ENCODE measurements around the gene TUBG2. TPM values are rescaled to one million over a fixed set of nuclear protein-coding genes. Genes with fewer than 3 reads are reported as not detected.

Gene TUBG2
- total and polyA plus RNA-seq, 2 of the 8 experiments (the other 6 are each of a cell fraction or from before 2014, with no cell fraction given): 14.8 to 16.6 TPM

DNA sequence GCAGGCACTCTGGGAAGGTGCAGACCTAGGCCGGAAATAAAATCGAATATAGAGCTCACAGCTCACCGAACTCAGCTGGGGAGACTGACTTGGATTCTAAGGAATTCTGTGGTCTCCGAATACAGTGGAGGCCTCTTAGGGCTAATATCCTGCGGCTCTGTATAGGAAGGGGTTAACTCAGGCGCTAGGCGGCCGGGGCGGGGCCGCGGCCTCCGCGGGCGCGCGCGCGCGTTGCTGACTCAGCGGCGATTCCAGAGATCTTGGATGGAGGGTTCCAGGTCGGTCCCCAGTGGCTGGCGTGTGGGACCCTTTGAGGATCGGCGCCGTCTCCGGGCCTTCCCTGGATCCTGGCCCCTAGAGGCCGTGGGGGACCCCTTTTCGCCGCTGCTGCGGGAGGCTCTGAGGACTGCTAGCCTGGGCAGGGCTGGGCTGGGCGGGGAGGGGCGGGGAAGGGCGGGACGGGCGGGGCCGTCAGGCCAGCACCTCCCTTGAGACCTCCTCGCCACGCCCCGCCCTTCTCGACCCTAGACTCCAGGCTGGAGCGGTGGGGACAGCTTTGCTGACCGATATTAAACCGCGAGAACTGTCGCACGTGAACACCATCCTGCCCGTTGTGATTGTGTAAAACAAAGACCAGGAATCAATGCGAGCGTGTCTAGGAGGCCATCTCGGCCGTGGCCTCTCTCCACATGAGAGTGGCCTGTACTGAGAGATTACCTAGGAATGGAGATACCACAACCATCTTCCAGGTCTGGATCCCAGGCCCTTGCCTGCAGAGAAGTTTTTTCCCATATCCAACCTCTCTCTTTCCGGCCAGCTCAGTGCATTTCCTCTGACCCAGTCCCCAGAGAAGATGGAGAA, 19.1 kb downstream of the TUBG2 start (continued):
- 0 out of 3 replicates have a peak, but pooled peaks of 1 of the 2 experiments have one; percentile 54 for TF ChIP-seq EP300 (IDR thresholded peaks at IDR 0.05; ENCODE audit: borderline replicate concordance in 1 of 2, low read depth in 2 of 2, low read length in 2 of 2)
- TF ChIP-seq RXRA (IDR thresholded peaks at IDR 0.05; ENCODE audit: insufficient read depth, low read depth, low read length): no peak
- peak; percentile 72 for TF ChIP-seq TAF1 (IDR thresholded peaks at IDR 0.05; ENCODE audit: low read depth, low read length)
- TF ChIP-seq, protein P1, sequence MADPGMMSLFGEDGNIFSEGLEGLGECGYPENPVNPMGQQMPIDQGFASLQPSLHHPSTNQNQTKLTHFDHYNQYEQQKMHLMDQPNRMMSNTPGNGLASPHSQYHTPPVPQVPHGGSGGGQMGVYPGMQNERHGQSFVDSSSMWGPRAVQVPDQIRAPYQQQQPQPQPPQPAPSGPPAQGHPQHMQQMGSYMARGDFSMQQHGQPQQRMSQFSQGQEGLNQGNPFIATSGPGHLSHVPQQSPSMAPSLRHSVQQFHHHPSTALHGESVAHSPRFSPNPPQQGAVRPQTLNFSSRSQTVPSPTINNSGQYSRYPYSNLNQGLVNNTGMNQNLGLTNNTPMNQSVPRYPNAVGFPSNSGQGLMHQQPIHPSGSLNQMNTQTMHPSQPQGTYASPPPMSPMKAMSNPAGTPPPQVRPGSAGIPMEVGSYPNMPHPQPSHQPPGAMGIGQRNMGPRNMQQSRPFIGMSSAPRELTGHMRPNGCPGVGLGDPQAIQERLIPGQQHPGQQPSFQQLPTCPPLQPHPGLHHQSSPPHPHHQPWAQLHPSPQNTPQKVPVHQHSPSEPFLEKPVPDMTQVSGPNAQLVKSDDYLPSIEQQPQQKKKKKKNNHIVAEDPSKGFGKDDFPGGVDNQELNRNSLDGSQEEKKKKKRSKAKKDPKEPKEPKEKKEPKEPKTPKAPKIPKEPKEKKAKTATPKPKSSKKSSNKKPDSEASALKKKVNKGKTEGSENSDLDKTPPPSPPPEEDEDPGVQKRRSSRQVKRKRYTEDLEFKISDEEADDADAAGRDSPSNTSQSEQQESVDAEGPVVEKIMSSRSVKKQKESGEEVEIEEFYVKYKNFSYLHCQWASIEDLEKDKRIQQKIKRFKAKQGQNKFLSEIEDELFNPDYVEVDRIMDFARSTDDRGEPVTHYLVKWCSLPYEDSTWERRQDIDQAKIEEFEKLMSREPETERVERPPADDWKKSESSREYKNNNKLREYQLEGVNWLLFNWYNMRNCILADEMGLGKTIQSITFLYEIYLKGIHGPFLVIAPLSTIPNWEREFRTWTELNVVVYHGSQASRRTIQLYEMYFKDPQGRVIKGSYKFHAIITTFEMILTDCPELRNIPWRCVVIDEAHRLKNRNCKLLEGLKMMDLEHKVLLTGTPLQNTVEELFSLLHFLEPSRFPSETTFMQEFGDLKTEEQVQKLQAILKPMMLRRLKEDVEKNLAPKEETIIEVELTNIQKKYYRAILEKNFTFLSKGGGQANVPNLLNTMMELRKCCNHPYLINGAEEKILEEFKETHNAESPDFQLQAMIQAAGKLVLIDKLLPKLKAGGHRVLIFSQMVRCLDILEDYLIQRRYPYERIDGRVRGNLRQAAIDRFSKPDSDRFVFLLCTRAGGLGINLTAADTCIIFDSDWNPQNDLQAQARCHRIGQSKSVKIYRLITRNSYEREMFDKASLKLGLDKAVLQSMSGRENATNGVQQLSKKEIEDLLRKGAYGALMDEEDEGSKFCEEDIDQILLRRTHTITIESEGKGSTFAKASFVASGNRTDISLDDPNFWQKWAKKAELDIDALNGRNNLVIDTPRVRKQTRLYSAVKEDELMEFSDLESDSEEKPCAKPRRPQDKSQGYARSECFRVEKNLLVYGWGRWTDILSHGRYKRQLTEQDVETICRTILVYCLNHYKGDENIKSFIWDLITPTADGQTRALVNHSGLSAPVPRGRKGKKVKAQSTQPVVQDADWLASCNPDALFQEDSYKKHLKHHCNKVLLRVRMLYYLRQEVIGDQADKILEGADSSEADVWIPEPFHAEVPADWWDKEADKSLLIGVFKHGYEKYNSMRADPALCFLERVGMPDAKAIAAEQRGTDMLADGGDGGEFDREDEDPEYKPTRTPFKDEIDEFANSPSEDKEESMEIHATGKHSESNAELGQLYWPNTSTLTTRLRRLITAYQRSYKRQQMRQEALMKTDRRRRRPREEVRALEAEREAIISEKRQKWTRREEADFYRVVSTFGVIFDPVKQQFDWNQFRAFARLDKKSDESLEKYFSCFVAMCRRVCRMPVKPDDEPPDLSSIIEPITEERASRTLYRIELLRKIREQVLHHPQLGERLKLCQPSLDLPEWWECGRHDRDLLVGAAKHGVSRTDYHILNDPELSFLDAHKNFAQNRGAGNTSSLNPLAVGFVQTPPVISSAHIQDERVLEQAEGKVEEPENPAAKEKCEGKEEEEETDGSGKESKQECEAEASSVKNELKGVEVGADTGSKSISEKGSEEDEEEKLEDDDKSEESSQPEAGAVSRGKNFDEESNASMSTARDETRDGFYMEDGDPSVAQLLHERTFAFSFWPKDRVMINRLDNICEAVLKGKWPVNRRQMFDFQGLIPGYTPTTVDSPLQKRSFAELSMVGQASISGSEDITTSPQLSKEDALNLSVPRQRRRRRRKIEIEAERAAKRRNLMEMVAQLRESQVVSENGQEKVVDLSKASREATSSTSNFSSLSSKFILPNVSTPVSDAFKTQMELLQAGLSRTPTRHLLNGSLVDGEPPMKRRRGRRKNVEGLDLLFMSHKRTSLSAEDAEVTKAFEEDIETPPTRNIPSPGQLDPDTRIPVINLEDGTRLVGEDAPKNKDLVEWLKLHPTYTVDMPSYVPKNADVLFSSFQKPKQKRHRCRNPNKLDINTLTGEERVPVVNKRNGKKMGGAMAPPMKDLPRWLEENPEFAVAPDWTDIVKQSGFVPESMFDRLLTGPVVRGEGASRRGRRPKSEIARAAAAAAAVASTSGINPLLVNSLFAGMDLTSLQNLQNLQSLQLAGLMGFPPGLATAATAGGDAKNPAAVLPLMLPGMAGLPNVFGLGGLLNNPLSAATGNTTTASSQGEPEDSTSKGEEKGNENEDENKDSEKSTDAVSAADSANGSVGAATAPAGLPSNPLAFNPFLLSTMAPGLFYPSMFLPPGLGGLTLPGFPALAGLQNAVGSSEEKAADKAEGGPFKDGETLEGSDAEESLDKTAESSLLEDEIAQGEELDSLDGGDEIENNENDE (IDR thresholded peaks at IDR 0.05; ENCODE audit: insufficient replicate concordance, low read length): no peak
- 0 out of 2 replicates have a peak, but pooled peaks have one; percentile 26 for TF ChIP-seq CREB1 (IDR thresholded peaks at IDR 0.05)
- TF ChIP-seq TEAD4 (IDR thresholded peaks at IDR 0.05; ENCODE audit: low read depth, low read length): no peak
- TF ChIP-seq MAFK (IDR thresholded peaks at IDR 0.05; ENCODE audit: low read depth, low read length): peak; percentile 94
- TF ChIP-seq KDM5A (IDR thresholded peaks at IDR 0.05; ENCODE audit: low read length): no peak
- peak; percentile 81 for TF ChIP-seq SP1 (IDR thresholded peaks at IDR 0.05; ENCODE audit: low read depth, low read length)
- no peak for TF ChIP-seq EZH2 (IDR thresholded peaks at IDR 0.05; ENCODE audit: low read depth, low read length, severe bottlenecking)
